22Rv1 (cell line): Measurements from ENCODE around the gene ZNF609.
"Not testable (repeated sequence)": the region's sequence is repeated elsewhere in the genome, so short reads cannot be mapped to it uniquely, and the experiment has no call there.

Source experiments
- H3K27ac ChIP-seq: fragments of 450-650 bp; 2 replicates; pipeline ENCODE4 v1.5.1; 2017
- CTCF ChIP-seq: fragments of 450-650 bp; IDR thresholded peaks from 2 replicates; pipeline ENCODE4 v1.5.1; 2017; ENCODE audit warnings: mild to moderate bottlenecking
- ZFX ChIP-seq: fragments of 450-650 bp; IDR thresholded peaks from 2 replicates; pipeline ENCODE4 v1.6.1; 2017; ENCODE audit warnings: antibody characterized with exemption, borderline replicate concordance

ZNF609 gene

DNA sequence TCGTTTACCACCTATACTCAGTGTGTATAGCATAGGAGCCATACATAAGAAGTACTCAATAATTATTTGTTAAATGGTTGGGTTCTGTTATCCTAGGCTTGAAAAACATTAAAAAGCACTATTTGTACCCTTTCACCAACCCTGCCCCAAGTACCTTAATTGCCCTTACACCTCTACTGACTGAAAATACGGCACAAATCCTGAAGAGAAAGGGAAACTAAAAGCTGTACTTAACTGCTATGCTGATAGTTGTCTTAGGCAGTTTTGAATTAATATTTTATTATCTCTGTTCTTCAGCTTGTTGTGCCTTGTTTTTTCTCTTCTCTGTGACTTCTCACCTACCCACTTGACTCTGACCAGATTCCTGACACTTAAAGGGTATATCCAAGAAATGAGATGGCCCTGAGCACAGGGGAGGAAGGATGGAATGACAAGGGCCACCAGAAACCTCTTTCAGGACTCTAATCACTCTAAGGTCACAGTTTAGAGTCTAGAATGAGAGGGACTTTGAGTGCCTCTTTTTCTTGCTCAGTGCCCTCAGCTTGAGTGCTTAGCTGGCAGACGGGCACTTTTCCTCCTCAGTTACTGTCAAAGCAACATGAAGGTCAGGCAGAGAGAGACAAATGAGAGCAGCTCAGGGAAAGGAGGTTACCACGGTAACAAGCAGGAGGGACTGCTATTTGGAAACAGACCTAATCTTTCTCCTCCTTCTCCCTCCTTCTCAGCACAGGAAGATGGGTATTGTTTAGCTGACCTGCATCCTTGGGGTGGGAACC lies 136.5 kb downstream of the ZNF609 start:
- TF ChIP-seq ZFX (no peak), CTCF (no peak)
- peak overlapping the region; percentile 33; the same call in 1 of the 2 replicates for H3K27ac ChIP-seq

DNA sequence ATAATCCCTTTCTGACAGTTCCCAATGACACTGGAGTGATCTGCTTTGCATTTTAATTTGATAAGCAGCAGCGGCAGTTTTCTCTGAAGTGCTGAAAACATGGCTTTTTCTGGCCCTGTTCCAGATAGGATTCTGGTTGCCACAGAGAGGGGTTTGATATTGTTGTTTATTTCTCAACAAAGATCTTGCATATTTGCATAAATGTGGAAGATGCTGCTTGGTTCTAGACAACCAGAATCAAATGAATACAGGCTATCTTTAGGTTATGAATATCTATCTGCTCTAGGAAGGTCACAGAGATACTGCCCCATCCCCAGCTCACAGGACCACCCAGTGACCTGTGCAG lies 137.1 kb downstream of the ZNF609 start:
- no peak for TF ChIP-seq CTCF
- no peak for TF ChIP-seq ZFX
- no peak overlapping the region for H3K27ac ChIP-seq

GRCh38 chr15:64599226-64599625 lies 138.8 kb downstream of the ZNF609 start:
- TF ChIP-seq ZFX (no peak), CTCF (no peak)
- H3K27ac ChIP-seq, result peak overlapping the region; percentile 12; the same call in 1 of the 2 replicates

DNA sequence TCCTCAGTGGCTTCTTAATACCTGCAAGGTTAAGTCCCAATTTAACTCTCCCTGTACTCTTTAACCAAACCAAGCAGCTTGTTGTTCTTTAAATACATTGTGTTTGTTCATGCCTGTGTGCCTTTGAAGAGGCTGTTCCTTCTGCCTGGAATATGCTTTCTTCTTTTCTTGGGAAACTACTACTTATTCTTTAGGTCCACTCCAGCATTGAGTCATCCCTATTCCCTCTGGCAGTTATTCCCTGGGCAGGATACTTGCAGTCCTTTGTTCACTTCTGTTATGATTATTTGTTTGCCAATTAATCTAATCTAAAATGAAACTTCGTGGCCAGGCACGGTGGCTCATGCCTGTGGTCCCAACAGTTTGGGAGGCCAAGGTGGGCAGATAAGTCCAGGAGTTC lies 139.3 kb downstream of the ZNF609 start:
- peak overlapping the region; percentile 12; the same call in 1 of the 2 replicates for H3K27ac ChIP-seq
- TF ChIP-seq ZFX (no peak), CTCF (no peak)

- no peak for TF ChIP-seq ZFX
- TF ChIP-seq CTCF, result no peak
- no peak overlapping the region for H3K27ac ChIP-seq
Observed at GRCh38 chr15:64600794-64601193, 140.4 kb downstream of the ZNF609 start.

GRCh38 chr15:64604319-64604718 lies 143.9 kb downstream of the ZNF609 start:
- H3K27ac ChIP-seq, result peak overlapping the region; percentile 29
- TF ChIP-seq ZFX, result no peak
- TF ChIP-seq CTCF, result no peak

DNA sequence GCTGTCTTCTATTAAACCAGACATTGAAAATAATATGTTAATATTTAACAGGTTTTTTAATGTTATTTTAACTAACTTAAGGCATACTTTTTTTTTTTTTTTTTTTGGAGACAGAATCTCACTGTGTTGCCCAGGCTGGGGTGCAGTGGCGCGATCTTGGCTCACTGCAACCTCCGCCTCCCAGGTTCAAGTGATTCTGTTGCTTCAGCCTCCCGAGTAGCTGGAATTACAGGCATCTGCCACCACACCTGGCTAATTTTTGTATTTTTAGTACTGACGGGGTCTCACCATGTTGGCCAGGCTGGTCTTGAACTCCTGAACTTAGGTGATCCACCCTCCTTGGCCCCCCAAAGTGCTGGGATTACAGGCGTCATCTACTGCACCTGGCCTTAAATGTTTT lies 147.0 kb downstream of the ZNF609 start:
- H3K27ac ChIP-seq, result not testable (repeated sequence)
